Measurements from ENCODE around the gene ABCA7.

GRCh38 chr19:992670-993055, 47.2 kb upstream of the ABCA7 start:
- no peak for TF ChIP-seq CTCF (IDR thresholded peaks at IDR 0.05)
- no peak for TF ChIP-seq POLR2A (IDR thresholded peaks at IDR 0.05)
